GM12873 (cell line): ENCODE results near the gene MAP1LC3A.

Experiments
- TF ChIP-seq, protein P1 (sequence below): IDR thresholded peaks from 2 replicates; pipeline ENCODE4 v1.5.1; 2012; ENCODE audit warnings: low read depth, mild to moderate bottlenecking, moderate library complexity, low read length, control low read depth; ENCODE audit not compliant: insufficient read depth; ENCODE audit errors: missing control alignments

The MAP1LC3A gene

DNA sequence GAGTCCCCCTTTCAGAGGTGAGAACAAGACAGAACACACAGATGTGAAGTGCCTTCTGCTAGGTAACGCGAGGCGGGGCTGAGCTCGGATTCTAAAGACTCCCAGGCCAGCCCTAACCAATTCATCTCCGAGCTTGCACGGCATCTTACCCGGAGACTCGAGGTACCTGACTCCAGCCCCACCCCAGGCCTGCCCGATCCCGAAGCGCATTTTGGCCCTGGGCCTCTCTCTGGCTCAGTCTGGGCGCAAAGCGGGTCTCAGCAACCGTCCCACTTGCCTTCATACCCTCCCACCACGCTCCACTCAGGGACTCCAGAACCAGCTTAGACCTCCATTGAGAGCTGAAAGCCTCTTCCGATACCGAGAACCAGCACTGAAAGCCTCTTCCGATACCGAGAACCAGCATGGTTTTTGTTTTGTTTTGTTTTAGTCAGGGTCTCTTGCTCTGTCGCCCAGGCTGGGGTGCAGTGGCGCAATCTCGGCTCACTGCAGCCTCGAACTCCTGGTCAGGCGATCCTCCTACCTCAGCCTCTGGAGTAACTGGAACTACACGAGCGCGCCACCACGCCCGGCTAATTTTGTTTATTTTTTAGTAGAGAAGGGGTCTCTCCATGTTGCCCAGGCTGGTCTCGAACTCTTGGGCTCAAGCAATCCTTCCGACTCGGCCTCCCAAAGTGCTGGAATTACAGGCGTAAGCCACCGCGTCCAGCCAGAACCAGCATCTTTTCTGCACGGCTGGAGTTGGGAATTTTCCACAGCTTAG, 42.9 kb upstream of the MAP1LC3A start:
- TF ChIP-seq, protein P1, sequence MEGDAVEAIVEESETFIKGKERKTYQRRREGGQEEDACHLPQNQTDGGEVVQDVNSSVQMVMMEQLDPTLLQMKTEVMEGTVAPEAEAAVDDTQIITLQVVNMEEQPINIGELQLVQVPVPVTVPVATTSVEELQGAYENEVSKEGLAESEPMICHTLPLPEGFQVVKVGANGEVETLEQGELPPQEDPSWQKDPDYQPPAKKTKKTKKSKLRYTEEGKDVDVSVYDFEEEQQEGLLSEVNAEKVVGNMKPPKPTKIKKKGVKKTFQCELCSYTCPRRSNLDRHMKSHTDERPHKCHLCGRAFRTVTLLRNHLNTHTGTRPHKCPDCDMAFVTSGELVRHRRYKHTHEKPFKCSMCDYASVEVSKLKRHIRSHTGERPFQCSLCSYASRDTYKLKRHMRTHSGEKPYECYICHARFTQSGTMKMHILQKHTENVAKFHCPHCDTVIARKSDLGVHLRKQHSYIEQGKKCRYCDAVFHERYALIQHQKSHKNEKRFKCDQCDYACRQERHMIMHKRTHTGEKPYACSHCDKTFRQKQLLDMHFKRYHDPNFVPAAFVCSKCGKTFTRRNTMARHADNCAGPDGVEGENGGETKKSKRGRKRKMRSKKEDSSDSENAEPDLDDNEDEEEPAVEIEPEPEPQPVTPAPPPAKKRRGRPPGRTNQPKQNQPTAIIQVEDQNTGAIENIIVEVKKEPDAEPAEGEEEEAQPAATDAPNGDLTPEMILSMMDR: no peak

DNA sequence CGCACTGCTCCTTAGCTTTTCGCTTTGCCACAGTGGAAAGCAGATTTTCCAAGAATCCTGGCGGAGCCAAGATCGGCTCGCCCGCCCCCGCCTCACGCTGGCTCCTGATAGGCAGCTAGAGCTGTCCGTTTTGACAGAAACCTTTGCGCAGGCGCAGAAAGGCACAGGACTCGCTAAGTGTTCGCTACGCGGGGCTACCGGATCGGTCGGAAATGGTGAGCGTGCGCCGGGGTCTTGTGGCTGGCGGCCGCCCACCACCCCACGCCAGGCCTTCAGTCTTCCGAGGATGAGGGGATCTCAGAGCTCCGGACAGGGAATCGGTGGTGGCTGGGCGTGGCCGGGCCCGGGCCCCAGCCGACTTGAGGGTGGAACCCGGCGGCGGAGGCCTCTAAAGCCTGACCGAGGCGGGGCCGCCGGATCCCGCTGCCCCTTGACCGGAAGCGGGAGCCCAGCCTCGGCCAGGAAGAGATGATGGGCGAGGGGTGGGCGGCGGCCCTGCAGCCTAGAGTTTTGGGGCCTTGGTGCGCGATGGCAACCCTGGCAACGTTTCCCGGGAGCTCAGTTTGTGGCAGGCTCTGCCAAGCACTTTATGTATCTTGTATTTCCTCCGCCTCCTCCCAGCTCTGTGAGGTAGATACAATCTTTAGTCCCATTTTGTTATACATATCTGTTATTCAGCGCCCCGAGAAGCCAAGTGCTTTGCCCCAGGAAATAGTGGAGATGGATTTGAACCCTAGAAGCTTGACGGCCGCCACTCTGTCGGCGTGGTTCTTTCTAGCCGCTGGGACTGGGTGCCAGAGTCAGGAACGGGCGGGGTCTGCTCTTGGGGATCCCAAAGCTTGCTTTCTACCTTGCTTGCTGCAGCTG, 42.0 kb upstream of the MAP1LC3A start, which contains the start of gene DYNLRB1:
Gene DYNLRB1, plus strand, starts transcription at position 176 of the 867 bp plus-strand sequence. Its CDS starts 37 bp downstream, at position 213.
- TF ChIP-seq, protein P1: no peak

DNA sequence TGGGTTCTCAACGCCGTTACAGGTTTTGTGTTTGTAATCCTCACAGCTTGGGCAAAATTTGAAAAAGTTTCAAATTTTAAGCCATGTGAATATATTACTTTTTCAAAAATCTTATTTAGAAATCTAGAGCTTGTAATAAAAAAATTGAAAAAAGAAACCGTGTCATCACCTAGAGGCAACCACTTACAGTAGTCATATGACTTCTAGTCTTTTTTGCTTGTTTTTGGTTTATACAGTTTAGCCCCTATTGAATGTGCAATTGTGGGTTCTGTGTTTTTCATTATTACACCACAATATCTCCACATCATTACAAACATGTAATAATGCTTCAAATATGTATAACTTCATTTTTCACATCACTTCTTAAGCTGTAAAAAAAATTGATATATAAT, 41.4 kb upstream of the MAP1LC3A start:
- TF ChIP-seq, protein P1: no peak

DNA sequence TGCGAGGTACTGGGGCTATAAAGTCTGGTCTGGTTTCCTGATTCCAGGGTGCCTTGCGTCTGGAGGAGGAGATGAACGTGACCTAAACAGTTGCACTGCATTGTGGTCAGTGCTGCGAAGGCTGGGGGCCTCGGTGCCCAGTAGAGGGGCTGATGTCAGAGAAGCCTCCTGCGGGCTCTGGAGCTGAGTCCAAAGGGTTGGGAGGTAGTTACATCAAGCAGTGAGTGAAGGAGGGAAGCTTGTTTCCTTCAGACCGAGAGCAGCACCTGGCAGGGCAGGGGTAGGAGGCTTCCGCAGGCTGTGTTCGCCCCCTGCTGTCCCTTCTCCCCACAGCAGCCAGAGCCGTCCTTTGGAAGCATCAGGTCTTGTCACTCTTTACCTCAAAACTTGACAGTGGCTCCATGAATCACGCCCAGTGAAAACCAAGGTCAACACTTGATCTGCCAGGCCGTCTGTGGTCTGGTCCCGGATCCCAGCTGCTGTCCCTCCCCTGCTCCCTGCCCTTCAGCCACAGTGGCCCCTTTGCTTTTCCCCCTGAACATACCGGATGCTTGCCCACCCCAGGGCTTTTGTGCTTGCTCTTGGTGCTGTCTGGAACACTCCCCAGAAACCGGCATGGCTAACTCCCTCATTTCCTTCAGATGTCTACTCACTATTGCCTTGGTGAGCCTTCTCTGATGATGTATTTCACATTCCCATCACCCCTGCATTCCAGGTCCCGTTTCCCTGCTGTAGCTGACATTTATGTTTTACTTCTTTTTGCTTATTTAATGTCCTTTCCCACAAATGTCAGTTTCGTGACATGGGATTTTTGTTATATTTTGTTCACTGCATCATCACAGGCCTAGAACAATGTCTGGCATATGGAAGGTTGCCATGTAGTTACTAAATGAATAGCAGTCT, 35.3 kb upstream of the MAP1LC3A start:
- TF ChIP-seq, protein P1: peak; percentile 88

GRCh38 chr20:34524426-34524825, 34.1 kb upstream of the MAP1LC3A start:
- TF ChIP-seq, protein P1: no peak

DNA sequence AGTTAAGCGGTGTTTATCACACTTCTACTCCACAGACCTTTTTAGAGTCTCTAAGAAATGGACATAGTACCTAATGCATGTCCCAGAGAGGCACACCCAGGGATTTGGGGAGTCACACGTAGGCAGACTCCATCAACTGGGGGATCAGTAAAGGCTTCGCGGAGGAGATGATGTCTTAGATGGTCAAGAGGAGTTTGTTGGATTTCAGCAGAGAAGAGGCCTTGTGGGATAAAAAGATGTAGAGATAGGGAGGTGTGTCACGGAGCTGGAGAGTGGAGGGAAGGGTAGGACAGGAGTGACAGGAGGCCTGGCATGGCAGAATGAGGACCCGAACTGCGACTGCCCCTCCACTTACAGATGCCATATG, 33.2 kb upstream of the MAP1LC3A start:
- TF ChIP-seq, protein P1: no peak
